Keratinocyte (primary cell): ENCODE results near the gene PAX7. TPM values are rescaled to one million over a fixed set of nuclear protein-coding genes. Genes with fewer than 3 reads are reported as not detected.

Experiments used
- DNase-seq: peaks from one replicate; pipeline ENCODE4 v3.0.0-alpha.2; 2011; ENCODE audit warnings: low read depth, missing footprints, low spot score
- FAIRE-seq: peaks from 2 replicates; lab custom pipeline; 2011; peaks lifted over from hg19 to GRCh38; lab: Jason Lieb, UNC
- H2AFZ ChIP-seq: 2 replicates; pipeline ENCODE4 v1.6.0; 2012; ENCODE audit warnings: low read length, control low read depth, inconsistent platforms; ENCODE audit not compliant: control insufficient read depth
- H3K27ac ChIP-seq: 2 replicates; pipeline ENCODE4 v1.5.1; 2011; ENCODE audit warnings: low read length; ENCODE audit not compliant: control insufficient read depth, insufficient read depth
- H3K27me3 ChIP-seq: 3 replicates; pipeline ENCODE4 v1.6.0; 2011; ENCODE audit warnings: low read length; ENCODE audit not compliant: control insufficient read depth, insufficient read depth; ENCODE audit errors: extremely low read depth
- H3K36me3 ChIP-seq, 2 experiments: 2 replicates in 1 of 2; 3 replicates in 1 of 2; pipeline ENCODE4 v1.5.1; 2011; ENCODE audit warnings: low read length in 2 of 2, mild to moderate bottlenecking in 1 of 2; ENCODE audit not compliant: control insufficient read depth in 2 of 2, insufficient read depth in 2 of 2; ENCODE audit errors: extremely low read depth in 1 of 2
- H3K4me1 ChIP-seq: 3 replicates; pipeline ENCODE4 v1.5.1; 2011; ENCODE audit warnings: low read length; ENCODE audit not compliant: control insufficient read depth, insufficient read depth; ENCODE audit errors: extremely low read depth
- H3K4me2 ChIP-seq: 3 replicates; pipeline ENCODE4 v1.6.0; 2011; ENCODE audit warnings: low read depth, low read length; ENCODE audit not compliant: control insufficient read depth, insufficient read depth; ENCODE audit errors: extremely low read depth
- H3K4me3 ChIP-seq, 3 experiments: fragments of 200-600 bp in 1 of 3; sonication (generic) in 1 of 3; 2 replicates in 2 of 3; 3 replicates in 1 of 3; pipeline ENCODE4 v1.5.1; 2011 to 2016; ENCODE audit warnings: low read length in 3 of 3, mild to moderate bottlenecking in 3 of 3, control low read depth in 2 of 3, inconsistent platforms in 1 of 3, low read depth in 1 of 3, mixed read lengths in 1 of 3, mixed run types in 1 of 3, moderate library complexity in 1 of 3; ENCODE audit not compliant: control insufficient read depth in 2 of 3, insufficient read depth in 2 of 3; ENCODE audit errors: extremely low read depth in 1 of 3
- H3K79me2 ChIP-seq: 2 replicates; pipeline ENCODE4 v1.6.0; 2012; ENCODE audit warnings: low read length; ENCODE audit not compliant: control insufficient read depth, insufficient read depth
- H3K9ac ChIP-seq: 3 replicates; pipeline ENCODE4 v1.6.0; 2011; ENCODE audit warnings: low read length; ENCODE audit not compliant: control insufficient read depth, insufficient read depth; ENCODE audit errors: extremely low read depth
- H3K9me1 ChIP-seq: 3 replicates; pipeline ENCODE4 v1.6.0; 2011; ENCODE audit warnings: low read length; ENCODE audit not compliant: control insufficient read depth, insufficient read depth; ENCODE audit errors: extremely low read depth
- H3K9me3 ChIP-seq: 2 replicates; pipeline ENCODE4 v1.5.1; 2012; ENCODE audit warnings: low read depth, low read length; ENCODE audit not compliant: control insufficient read depth
- H4K20me1 ChIP-seq: 3 replicates; pipeline ENCODE4 v1.6.0; 2011; ENCODE audit warnings: low read length; ENCODE audit not compliant: control insufficient read depth, insufficient read depth; ENCODE audit errors: extremely low read depth
- EZH2 ChIP-seq: IDR thresholded peaks from one replicate; pipeline ENCODE4 v1.6.1; 2012; ENCODE audit warnings: inconsistent platforms, mild to moderate bottlenecking, low read length, moderate library complexity
- dilution Hi-C: fragments of 300-500 bp; cut with MboI; formaldehyde crosslinking; loops from one replicate; pipeline ENCODE4 v1.7.0; 2020; ENCODE audit warnings: low sequenced_read_pairs; ENCODE audit not compliant: extremely low pct_ligation_motif_present
- polyA plus RNA-seq, 5 experiments: library from polyadenylated mRNA; depleted of rRNA in 3 of 5; stranded (reverse) in 3 of 5; stranded (forward) in 1 of 5; unstranded in 1 of 5; fragments of >200 nt; gene quantifications; 1 replicate in 1 of 5; 2 replicates in 3 of 5; 3 replicates in 1 of 5; pipeline versions ENCODE4 v1.2.1 to v1.2.3, GENCODE V29; 2011 to 2012; ENCODE audit warnings: missing spikeins in 2 of 5, low read depth in 1 of 5, low replicate concordance in 1 of 5
- TF ChIP-seq, protein P1 (sequence below), 3 experiments: IDR thresholded peaks in 1 of 3; conservative IDR thresholded peaks in 1 of 3; optimal IDR thresholded peaks in 1 of 3; 2 replicates in 2 of 3; 3 replicates in 1 of 3; pipeline versions ENCODE3 to v1.5.1; 2011; ENCODE audit warnings: low read length in 3 of 3, mild to moderate bottlenecking in 3 of 3, moderate library complexity in 2 of 3, control low read depth in 1 of 3, inconsistent platforms in 1 of 3; ENCODE audit not compliant: insufficient read depth in 2 of 3; ENCODE audit errors: extremely low read depth in 1 of 3

Gene PAX7
- polyA plus RNA-seq, 1 donor (not counting 4 experiments of a cell fraction or from before 2014, with no cell fraction given): not detected

- Histone ChIP-seq H3K27me3 (peaks cover 9% of the 10 kb centered on the region), H3K4me1 (no peaks in the 10 kb centered on the region), H3K4me3 (no peak overlapping the region), H3K9me3 (no peaks in the 10 kb centered on the region), H3K9ac (no peak overlapping the region), H3K4me2 (no peak overlapping the region), H3K27ac (no peak overlapping the region), H4K20me1 (no peaks in the 10 kb centered on the region), H2AFZ (no peak overlapping the region), H3K79me2 (no peaks in the 10 kb centered on the region), H3K36me3 (no peaks in the 10 kb centered on the region), H3K9me1 (no peaks in the 10 kb centered on the region)
- dilution Hi-C loops: no loop called here
- TF ChIP-seq, protein P1, sequence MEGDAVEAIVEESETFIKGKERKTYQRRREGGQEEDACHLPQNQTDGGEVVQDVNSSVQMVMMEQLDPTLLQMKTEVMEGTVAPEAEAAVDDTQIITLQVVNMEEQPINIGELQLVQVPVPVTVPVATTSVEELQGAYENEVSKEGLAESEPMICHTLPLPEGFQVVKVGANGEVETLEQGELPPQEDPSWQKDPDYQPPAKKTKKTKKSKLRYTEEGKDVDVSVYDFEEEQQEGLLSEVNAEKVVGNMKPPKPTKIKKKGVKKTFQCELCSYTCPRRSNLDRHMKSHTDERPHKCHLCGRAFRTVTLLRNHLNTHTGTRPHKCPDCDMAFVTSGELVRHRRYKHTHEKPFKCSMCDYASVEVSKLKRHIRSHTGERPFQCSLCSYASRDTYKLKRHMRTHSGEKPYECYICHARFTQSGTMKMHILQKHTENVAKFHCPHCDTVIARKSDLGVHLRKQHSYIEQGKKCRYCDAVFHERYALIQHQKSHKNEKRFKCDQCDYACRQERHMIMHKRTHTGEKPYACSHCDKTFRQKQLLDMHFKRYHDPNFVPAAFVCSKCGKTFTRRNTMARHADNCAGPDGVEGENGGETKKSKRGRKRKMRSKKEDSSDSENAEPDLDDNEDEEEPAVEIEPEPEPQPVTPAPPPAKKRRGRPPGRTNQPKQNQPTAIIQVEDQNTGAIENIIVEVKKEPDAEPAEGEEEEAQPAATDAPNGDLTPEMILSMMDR (optimal IDR thresholded peaks at IDR 0.05 in 1 of 3, IDR thresholded peaks at IDR 0.05 in 1 of 3, conservative IDR thresholded peaks at IDR 0.05 in 1 of 3; ENCODE audit: extremely low read depth in 1 of 3, insufficient read depth in 2 of 3, low read length in 3 of 3): no peak
- no peak for TF ChIP-seq EZH2
- DNase-seq: no peak
- no peak for FAIRE-seq
Measured at GRCh38 chr1:18603212-18603852, 27.3 kb upstream of the PAX7 start.

- FAIRE-seq (no peak), DNase-seq (no peak)
- no peaks in the 10 kb centered on the region for H4K20me1 ChIP-seq
- H3K9me3 ChIP-seq: no peaks in the 10 kb centered on the region
- H3K9me1 ChIP-seq: no peaks in the 10 kb centered on the region
- no peak overlapping the region for H3K27ac ChIP-seq
- H2AFZ ChIP-seq: no peak overlapping the region
- H3K9ac ChIP-seq: no peak overlapping the region
- no peaks in the 10 kb centered on the region for H3K36me3 ChIP-seq
- TF ChIP-seq EZH2: no peak
- TF ChIP-seq, protein P1 (optimal IDR thresholded peaks at IDR 0.05 in 1 of 3, IDR thresholded peaks at IDR 0.05 in 1 of 3, conservative IDR thresholded peaks at IDR 0.05 in 1 of 3; ENCODE audit: extremely low read depth in 1 of 3, insufficient read depth in 2 of 3, low read length in 3 of 3): no peak
- H3K79me2 ChIP-seq: no peaks in the 10 kb centered on the region
- no peak overlapping the region for H3K4me2 ChIP-seq
- peaks cover 8% of the 10 kb centered on the region for H3K27me3 ChIP-seq
- H3K4me1 ChIP-seq: no peaks in the 10 kb centered on the region
- H3K4me3 ChIP-seq: no peak overlapping the region
- dilution Hi-C loops: no loop called here
Measured at GRCh38 chr1:18606443-18607288, 24.0 kb upstream of the PAX7 start.
